ENCODE measurements around the gene CYP1A2. TPM values are rescaled to one million over a fixed set of nuclear protein-coding genes. Genes with fewer than 3 reads are reported as not detected.
A peak's percentile ranks its signal among the peaks of the same experiment; 100 is the strongest.
"Not testable (repeated sequence)": the region's sequence is repeated elsewhere in the genome, so short reads cannot be mapped to it uniquely, and the experiment has no call there.

Gene CYP1A2
- total and polyA plus RNA-seq, 2 of the 13 experiments (the other 11 are each of a cell fraction or from before 2014, with no cell fraction given) = 0.07 TPM; not detected in 1

- FAIRE-seq (no peak), DNase-seq (ENCODE audit: low spot score) (no peak), ATAC-seq (no peak)
- CTCF ChIA-PET (ENCODE audit: low intra/inter-chr PET ratio, low total read pairs) = no interaction called here
- no peaks in the 10 kb centered on the region for H3K36me3 ChIP-seq (replicated peaks in 1 of 2; ENCODE audit: control insufficient read depth in 1 of 2, insufficient read depth in 2 of 2, low read length in 2 of 2)
- intact Hi-C loops (cut with micrococcal nuclease; ENCODE audit: unreplicated experiment) (no loop called here), in situ Hi-C loops (cut with HindIII; ENCODE audit: extremely low pct_ligation_motif_present, low pct_unique_long_range_greater_than_20kb) (no loop called here)
- H3K27ac ChIP-seq (ENCODE audit: extremely low read length, insufficient read depth, low read length) = no peak overlapping the region
- no peaks in the 10 kb centered on the region for H4K20me1 ChIP-seq (ENCODE audit: insufficient read depth, low read length)
- TF ChIP-seq ZNF263 (CRISPR knock-in tag; IDR thresholded peaks at IDR 0.05) (0 out of 2 replicates have a peak, but pooled peaks have one; percentile 16), ZSCAN30 (CRISPR knock-in tag; IDR thresholded peaks at IDR 0.05) (no peak)
- H3K4me1 ChIP-seq (ENCODE audit: insufficient read depth, low read length) = peaks cover 81% of the 10 kb centered on the region
- BruUV-seq (replicated peaks) = no TSS peak
- no peaks in the 10 kb centered on the region for H3K9me3 ChIP-seq (ENCODE audit: low read length)
- H2AFZ ChIP-seq (ENCODE audit: low read length) = no peak overlapping the region
- no peaks in the 10 kb centered on the region for H3K79me2 ChIP-seq (ENCODE audit: insufficient read depth, low read length)
- no peak overlapping the region for H3K4me2 ChIP-seq (ENCODE audit: low read depth, low read length)
- no peak overlapping the region for H3K4me3 ChIP-seq (replicated peaks in 1 of 3; ENCODE audit: insufficient read depth in 1 of 3, low read depth in 2 of 3, low read length in 3 of 3)
- no peak overlapping the region for H3K9ac ChIP-seq (ENCODE audit: insufficient read depth, low read depth, low read length)
- 94% methylated on average over 5 of the region's 7 CpGs for WGBS (ENCODE audit: low lambda C conversion rate)
- POLR2A ChIA-PET = no interaction called here
- no peaks in the 10 kb centered on the region for H3K27me3 ChIP-seq (ENCODE audit: control insufficient read depth in 1 of 2, insufficient read depth in 2 of 2, low read length in 2 of 2)
These were observed 20.9 kb upstream of the CYP1A2 start for GRCh38 chr15:74727727-74728126.

- 99% methylated on average over 19 of the region's 30 CpGs for WGBS (ENCODE audit: low lambda C conversion rate)
- FAIRE-seq = not testable (repeated sequence)
These were observed 19.9 kb upstream of the CYP1A2 start for GRCh38 chr15:74728699-74729098.

More at GRCh38 chr15:74728699-74729098, 19.9 kb upstream of the CYP1A2 start:
- H4K20me1 ChIP-seq (ENCODE audit: insufficient read depth, low read length); H3K36me3 ChIP-seq (replicated peaks in 1 of 2; ENCODE audit: control insufficient read depth in 1 of 2, insufficient read depth in 2 of 2, low read length in 2 of 2); H3K79me2 ChIP-seq (ENCODE audit: insufficient read depth, low read length); H3K4me2 ChIP-seq (ENCODE audit: low read depth, low read length); H2AFZ ChIP-seq (ENCODE audit: low read length); ATAC-seq; H3K9ac ChIP-seq (ENCODE audit: insufficient read depth, low read depth, low read length); H3K27me3 ChIP-seq (ENCODE audit: control insufficient read depth in 1 of 2, insufficient read depth in 2 of 2, low read length in 2 of 2); CTCF ChIA-PET (ENCODE audit: low intra/inter-chr PET ratio, low total read pairs); H3K4me3 ChIP-seq (replicated peaks in 1 of 3; ENCODE audit: insufficient read depth in 1 of 3, low read depth in 2 of 3, low read length in 3 of 3); intact Hi-C loops (cut with micrococcal nuclease; ENCODE audit: unreplicated experiment); DNase-seq (ENCODE audit: low spot score); H3K9me3 ChIP-seq (ENCODE audit: low read length); H3K27ac ChIP-seq (ENCODE audit: extremely low read length, insufficient read depth, low read length); BruUV-seq (replicated peaks); in situ Hi-C loops (cut with HindIII; ENCODE audit: extremely low pct_ligation_motif_present, low pct_unique_long_range_greater_than_20kb); POLR2A ChIA-PET: not testable (repeated sequence)
- H3K4me1 ChIP-seq (ENCODE audit: insufficient read depth, low read length) = peaks cover 74% of the 10 kb centered on the region
